Ishikawa (cell line): Measurements from ENCODE around the gene DEFB127.

ENCODE experiments used
- CEBPB ChIP-seq: IDR thresholded peaks from 2 replicates; pipeline ENCODE4 v1.6.1; 2012
- CREB1 ChIP-seq: IDR thresholded peaks from 2 replicates; pipeline ENCODE4 v1.6.1; 2012; ENCODE audit warnings: low read depth
- EGR1 ChIP-seq: IDR thresholded peaks from 2 replicates; pipeline ENCODE4 v1.6.1; 2012
- EP300 ChIP-seq: IDR thresholded peaks from 2 replicates; pipeline ENCODE4 v1.6.1; 2012; ENCODE audit warnings: borderline replicate concordance
- FOXM1 ChIP-seq: IDR thresholded peaks from 2 replicates; pipeline ENCODE4 v1.6.1; 2012; ENCODE audit warnings: low read depth, borderline replicate concordance
- NFIC ChIP-seq: IDR thresholded peaks from 2 replicates; pipeline ENCODE4 v1.6.1; 2012
- RAD21 ChIP-seq: IDR thresholded peaks from 2 replicates; pipeline ENCODE4 v1.6.1; 2012; ENCODE audit warnings: low read depth
- TAF1 ChIP-seq: IDR thresholded peaks from 2 replicates; pipeline ENCODE4 v1.6.1; 2012; ENCODE audit warnings: low read depth, mild to moderate bottlenecking
- TCF12 ChIP-seq: IDR thresholded peaks from 2 replicates; pipeline ENCODE4 v1.6.1; 2012; ENCODE audit warnings: low read depth
- TEAD4 ChIP-seq: IDR thresholded peaks from 2 replicates; pipeline ENCODE4 v1.6.1; 2012
- YY1 ChIP-seq: IDR thresholded peaks from 2 replicates; pipeline ENCODE4 v1.6.1; 2012; ENCODE audit warnings: low read depth
- ZBTB7A ChIP-seq: IDR thresholded peaks from 2 replicates; pipeline ENCODE4 v1.6.1; 2012; ENCODE audit warnings: low read depth
- TF ChIP-seq, protein P1 (sequence below): IDR thresholded peaks from 2 replicates; pipeline ENCODE4 v1.6.1; 2012
- TF ChIP-seq, protein P2 (sequence below): IDR thresholded peaks from 2 replicates; pipeline ENCODE4 v1.6.1; 2012; ENCODE audit warnings: low read depth, mild to moderate bottlenecking
- TF ChIP-seq, protein P3 (sequence below): IDR thresholded peaks from 2 replicates; pipeline ENCODE4 v1.6.1; 2012

Gene DEFB127

DNA sequence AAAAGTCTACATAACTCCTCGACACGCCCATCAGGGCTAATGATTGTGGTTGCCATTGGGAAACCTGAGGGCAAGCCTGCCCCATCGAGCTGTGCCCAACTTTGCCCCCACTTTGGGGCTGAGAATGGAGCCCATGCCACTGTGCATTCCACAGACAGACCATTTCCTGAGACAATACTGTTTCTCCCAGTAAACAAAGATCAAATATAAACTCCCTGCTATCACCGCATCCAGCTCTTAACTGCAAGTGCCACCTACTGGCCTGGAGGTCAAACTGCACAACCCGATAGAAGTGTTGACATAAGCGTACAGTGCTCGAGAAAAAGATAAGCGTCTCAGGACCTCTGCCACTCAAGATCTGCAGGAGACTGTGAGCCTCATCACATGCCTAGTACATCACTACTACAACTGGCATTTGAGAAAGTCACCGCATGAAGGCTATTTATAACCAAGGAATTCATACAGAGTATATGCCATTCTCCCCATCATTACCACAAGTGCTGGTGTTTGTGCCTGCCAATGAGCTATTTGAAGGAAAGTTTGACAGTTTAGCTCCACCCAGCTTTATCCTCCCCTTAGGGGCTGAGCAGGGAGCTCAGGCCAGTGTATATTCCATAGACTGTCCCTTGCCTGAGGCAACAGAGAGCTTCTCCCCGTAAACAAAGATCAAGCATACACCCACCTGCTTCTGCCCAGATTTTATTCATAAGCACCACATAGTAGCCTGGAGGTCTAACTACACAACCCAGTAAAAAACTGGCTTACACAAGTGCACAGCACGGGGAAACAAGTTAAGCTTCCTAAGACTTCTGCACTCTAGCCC is 19.4 kb upstream of the DEFB127 start:
- TF ChIP-seq YY1 (no peak), RAD21 (peak; percentile 34; the same call in 1 of the 2 replicates)

DNA sequence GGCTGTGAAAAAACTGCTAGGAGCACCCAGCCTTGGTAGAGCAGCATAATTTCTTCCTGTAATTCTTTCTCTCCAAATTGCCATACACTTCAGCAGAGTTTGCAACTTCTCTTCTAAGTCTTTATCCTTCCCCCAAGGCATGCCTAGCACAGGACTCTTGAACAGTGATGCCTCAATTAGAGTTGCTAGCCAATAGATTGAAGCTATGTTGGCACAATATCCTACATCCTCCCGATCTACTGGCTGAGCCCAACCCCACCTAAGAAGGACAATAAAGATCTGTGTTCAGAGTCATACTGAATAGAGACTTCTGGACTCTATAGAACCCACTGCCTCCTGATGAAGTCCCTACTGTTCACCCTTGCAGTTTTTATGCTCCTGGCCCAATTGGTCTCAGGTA is 15.0 kb upstream of the DEFB127 start, which contains the start of gene DEFB126:
Gene DEFB126, plus strand, starts transcription at position 301 of the 400 bp plus-strand sequence. Its CDS starts 39 bp downstream, at position 340.
- TF ChIP-seq TAF1, result no peak
- no peak for TF ChIP-seq NFIC
- TF ChIP-seq, protein P1, sequence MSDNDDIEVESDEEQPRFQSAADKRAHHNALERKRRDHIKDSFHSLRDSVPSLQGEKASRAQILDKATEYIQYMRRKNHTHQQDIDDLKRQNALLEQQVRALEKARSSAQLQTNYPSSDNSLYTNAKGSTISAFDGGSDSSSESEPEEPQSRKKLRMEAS, result no peak
- TF ChIP-seq, protein P2, sequence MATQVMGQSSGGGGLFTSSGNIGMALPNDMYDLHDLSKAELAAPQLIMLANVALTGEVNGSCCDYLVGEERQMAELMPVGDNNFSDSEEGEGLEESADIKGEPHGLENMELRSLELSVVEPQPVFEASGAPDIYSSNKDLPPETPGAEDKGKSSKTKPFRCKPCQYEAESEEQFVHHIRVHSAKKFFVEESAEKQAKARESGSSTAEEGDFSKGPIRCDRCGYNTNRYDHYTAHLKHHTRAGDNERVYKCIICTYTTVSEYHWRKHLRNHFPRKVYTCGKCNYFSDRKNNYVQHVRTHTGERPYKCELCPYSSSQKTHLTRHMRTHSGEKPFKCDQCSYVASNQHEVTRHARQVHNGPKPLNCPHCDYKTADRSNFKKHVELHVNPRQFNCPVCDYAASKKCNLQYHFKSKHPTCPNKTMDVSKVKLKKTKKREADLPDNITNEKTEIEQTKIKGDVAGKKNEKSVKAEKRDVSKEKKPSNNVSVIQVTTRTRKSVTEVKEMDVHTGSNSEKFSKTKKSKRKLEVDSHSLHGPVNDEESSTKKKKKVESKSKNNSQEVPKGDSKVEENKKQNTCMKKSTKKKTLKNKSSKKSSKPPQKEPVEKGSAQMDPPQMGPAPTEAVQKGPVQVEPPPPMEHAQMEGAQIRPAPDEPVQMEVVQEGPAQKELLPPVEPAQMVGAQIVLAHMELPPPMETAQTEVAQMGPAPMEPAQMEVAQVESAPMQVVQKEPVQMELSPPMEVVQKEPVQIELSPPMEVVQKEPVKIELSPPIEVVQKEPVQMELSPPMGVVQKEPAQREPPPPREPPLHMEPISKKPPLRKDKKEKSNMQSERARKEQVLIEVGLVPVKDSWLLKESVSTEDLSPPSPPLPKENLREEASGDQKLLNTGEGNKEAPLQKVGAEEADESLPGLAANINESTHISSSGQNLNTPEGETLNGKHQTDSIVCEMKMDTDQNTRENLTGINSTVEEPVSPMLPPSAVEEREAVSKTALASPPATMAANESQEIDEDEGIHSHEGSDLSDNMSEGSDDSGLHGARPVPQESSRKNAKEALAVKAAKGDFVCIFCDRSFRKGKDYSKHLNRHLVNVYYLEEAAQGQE, result no peak
- no peak for TF ChIP-seq RAD21
- no peak for TF ChIP-seq ZBTB7A
- TF ChIP-seq EP300, result no peak
- no peak for TF ChIP-seq EGR1

DNA sequence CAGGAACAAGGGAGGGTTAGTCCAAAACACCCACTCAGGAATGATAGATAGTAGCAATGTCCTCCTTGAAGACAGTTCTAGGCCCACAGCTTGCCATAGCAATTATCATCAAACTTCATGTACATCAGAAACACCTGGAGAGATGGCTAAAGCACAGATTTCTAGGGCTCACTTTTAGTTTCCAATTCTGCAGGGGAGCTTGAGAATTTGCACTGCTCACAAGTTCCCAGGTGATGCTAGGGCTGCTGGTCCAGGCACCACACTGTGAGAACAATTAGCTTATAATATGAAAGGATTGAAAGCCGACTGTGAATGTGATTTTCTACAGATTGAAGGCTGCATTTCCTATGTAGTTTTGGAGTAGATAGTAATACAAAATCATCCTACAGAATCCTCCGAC is 11.4 kb upstream of the DEFB127 start:
- no peak for TF ChIP-seq YY1
- TF ChIP-seq, protein P3, sequence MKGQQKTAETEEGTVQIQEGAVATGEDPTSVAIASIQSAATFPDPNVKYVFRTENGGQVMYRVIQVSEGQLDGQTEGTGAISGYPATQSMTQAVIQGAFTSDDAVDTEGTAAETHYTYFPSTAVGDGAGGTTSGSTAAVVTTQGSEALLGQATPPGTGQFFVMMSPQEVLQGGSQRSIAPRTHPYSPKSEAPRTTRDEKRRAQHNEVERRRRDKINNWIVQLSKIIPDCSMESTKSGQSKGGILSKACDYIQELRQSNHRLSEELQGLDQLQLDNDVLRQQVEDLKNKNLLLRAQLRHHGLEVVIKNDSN, result no peak
- TF ChIP-seq EP300, result no peak
- TF ChIP-seq NFIC, result no peak
- TF ChIP-seq CREB1, result no peak
- TF ChIP-seq FOXM1, result no peak
- no peak for TF ChIP-seq EGR1
- no peak for TF ChIP-seq RAD21
- no peak for TF ChIP-seq CEBPB
- TF ChIP-seq TEAD4, result no peak

DNA sequence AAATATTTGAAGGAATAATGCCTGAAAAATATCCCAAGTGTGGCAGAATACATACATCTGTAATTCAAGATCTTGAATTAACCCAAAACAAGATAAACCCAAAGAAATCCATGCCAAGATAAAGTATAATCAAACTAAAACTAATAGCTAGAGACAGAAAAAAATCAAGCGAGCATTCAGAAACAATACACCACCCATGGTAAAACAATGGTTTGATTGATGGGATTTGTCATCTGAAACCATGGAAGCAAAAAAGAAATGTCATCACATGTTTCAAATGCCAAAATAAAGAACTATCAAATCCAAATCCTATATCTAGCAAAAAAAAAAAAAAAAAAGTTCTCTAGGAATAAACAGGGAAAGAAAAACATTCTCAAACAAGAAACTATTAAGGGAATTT is 5.1 kb upstream of the DEFB127 start:
- TF ChIP-seq NFIC, result no peak
- no peak for TF ChIP-seq CREB1
- no peak for TF ChIP-seq YY1
- TF ChIP-seq EGR1, result no peak
- TF ChIP-seq, protein P2, result no peak
- TF ChIP-seq TEAD4, result no peak
- TF ChIP-seq, protein P1, result no peak
- TF ChIP-seq, protein P3, result no peak
- TF ChIP-seq CEBPB, result no peak
- TF ChIP-seq FOXM1, result no peak
- no peak for TF ChIP-seq RAD21
- no peak for TF ChIP-seq TAF1
- TF ChIP-seq ZBTB7A, result no peak

DNA sequence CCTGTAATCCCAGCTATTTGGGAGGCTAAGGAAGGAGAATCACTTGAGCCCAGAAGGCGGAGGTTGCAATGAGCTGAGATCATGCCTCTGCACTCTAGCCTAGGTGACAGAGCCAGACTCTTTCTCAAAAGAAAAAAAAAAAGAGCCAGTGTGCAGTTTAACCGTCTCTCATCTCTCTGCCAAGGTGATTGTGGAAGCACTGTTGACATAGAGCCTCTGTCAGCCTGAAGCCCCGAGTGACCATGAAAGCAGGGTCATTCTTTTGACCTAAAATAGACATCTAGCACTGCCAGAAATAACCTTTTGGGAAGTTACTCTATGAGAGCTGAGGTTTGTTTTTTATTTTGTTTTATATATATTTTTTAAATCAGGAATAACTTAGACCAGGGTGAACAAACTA is 7.4 kb downstream of the DEFB127 start:
- TF ChIP-seq EP300, result no peak
- TF ChIP-seq, protein P2, result no peak
- no peak for TF ChIP-seq CEBPB
- no peak for TF ChIP-seq CREB1
- TF ChIP-seq TAF1, result no peak
- no peak for TF ChIP-seq YY1
- no peak for TF ChIP-seq EGR1
- no peak for TF ChIP-seq TEAD4
- TF ChIP-seq RAD21, result no peak
- TF ChIP-seq, protein P3, result no peak
- TF ChIP-seq ZBTB7A, result no peak
- TF ChIP-seq NFIC, result no peak
- TF ChIP-seq, protein P1, result no peak
- TF ChIP-seq TCF12, result no peak
- no peak for TF ChIP-seq FOXM1
